DOHH2 (cell line): ENCODE data around the gene CEL.

ENCODE experiments used
- H3F3A ChIP-seq: fragments of 200-600 bp; sonication (generic), shearing (Covaris generic); 2 replicates; pipeline ENCODE4 v1.6.0; 2016; ENCODE audit warnings: antibody characterized with exemption, mild to moderate bottlenecking; ENCODE audit not compliant: control insufficient read depth, insufficient read depth
- H3K27ac ChIP-seq: fragments of 200-600 bp; sonication (generic); 2 replicates; pipeline ENCODE4 v1.5.1; 2014; ENCODE audit warnings: low read depth, mild to moderate bottlenecking, low read length, moderate library complexity
- H3K27me3 ChIP-seq: fragments of 200-600 bp; sonication (generic); 2 replicates; pipeline ENCODE4 v1.6.1; 2014; ENCODE audit warnings: mild to moderate bottlenecking, low read length, mixed read lengths; ENCODE audit not compliant: control insufficient read depth
- H3K36me3 ChIP-seq: fragments of 200-600 bp; sonication (generic); 2 replicates; pipeline ENCODE4 v1.6.1; 2014; ENCODE audit warnings: mild to moderate bottlenecking, low read length, moderate library complexity, mixed read lengths; ENCODE audit not compliant: control insufficient read depth
- H3K4me1 ChIP-seq: fragments of 200-600 bp; sonication (generic); 2 replicates; pipeline ENCODE4 v1.6.1; 2014; ENCODE audit warnings: mild to moderate bottlenecking, low read length, mixed read lengths; ENCODE audit not compliant: control insufficient read depth
- H3K4me2 ChIP-seq: fragments of 200-600 bp; sonication (generic); 2 replicates; pipeline ENCODE4 v1.6.0; 2014; ENCODE audit warnings: mild to moderate bottlenecking, low read length, moderate library complexity
- H3K4me3 ChIP-seq: fragments of 200-600 bp; sonication (generic); 2 replicates; pipeline ENCODE4 v1.5.1; 2014; ENCODE audit warnings: mild to moderate bottlenecking, low read length, mixed read lengths
- H3K79me2 ChIP-seq: fragments of 200-600 bp; sonication (generic); 2 replicates; pipeline ENCODE4 v1.6.1; 2014; ENCODE audit warnings: mild to moderate bottlenecking, low read length, mixed read lengths; ENCODE audit not compliant: control insufficient read depth
- H3K9me2 ChIP-seq: fragments of 200-600 bp; sonication (generic); replicated peaks from 2 replicates; pipeline ENCODE4 v1.6.1; 2014; ENCODE audit warnings: mild to moderate bottlenecking, low read length, mixed read lengths; ENCODE audit not compliant: control insufficient read depth
- H3K9me3 ChIP-seq: fragments of 200-600 bp; sonication (generic); 2 replicates; pipeline ENCODE4 v1.6.1; 2014; ENCODE audit warnings: antibody characterized with exemption, low read length, mixed read lengths; ENCODE audit not compliant: control insufficient read depth, insufficient read depth
- H4K20me1 ChIP-seq: fragments of 200-600 bp; sonication (generic); 2 replicates; pipeline ENCODE4 v1.6.0; 2014; ENCODE audit warnings: low read depth, mild to moderate bottlenecking, antibody characterized with exemption, low read length, moderate library complexity; ENCODE audit not compliant: control insufficient read depth, insufficient read depth
- EZH2phosphoT487 ChIP-seq: fragments of 200-600 bp; sonication (generic); IDR thresholded peaks from 2 replicates; pipeline ENCODE4 v1.6.1; 2017; ENCODE audit warnings: borderline replicate concordance, mild to moderate bottlenecking, antibody characterized with exemption, low read length, moderate library complexity, mixed read lengths
- TF ChIP-seq, protein P1 (sequence below): fragments of 200-600 bp; sonication (generic); IDR thresholded peaks from one replicate; pipeline ENCODE4 v1.5.1; 2014; ENCODE audit warnings: antibody characterized with exemption, mild to moderate bottlenecking, low read depth, low read length; ENCODE audit not compliant: poor library complexity, severe bottlenecking

The CEL gene

DNA sequence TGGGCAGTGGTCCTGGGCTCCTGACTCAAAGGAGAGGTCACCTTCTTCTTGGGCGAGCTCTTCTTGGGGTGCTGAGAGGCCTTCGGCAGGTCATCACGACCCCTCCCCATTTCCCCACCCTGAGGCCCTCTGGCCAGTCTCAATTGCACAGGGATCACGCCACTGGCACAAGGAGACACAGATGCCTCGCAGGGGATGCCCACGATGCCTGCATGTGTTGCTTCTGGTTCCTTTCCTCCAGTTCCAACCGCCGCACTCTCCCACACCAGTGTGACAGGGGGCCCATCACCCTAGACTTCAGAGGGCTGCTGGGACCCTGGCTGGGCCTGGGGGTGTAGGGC is 1.3 kb downstream of the CEL start:
- no peaks in the 10 kb centered on the region for H4K20me1 ChIP-seq
- no peak overlapping the region for H3K4me2 ChIP-seq
- no peak overlapping the region for H3K4me3 ChIP-seq
- peaks cover 4% of the 10 kb centered on the region; the same call in 1 of the 2 replicates for H3K36me3 ChIP-seq
- no peak overlapping the region for H3K27ac ChIP-seq
- peaks cover 19% of the 10 kb centered on the region for H3K4me1 ChIP-seq
- no peaks in the 10 kb centered on the region for H3F3A ChIP-seq
- H3K27me3 ChIP-seq, result no peaks in the 10 kb centered on the region
- H3K9me2 ChIP-seq, result no peaks in the 10 kb centered on the region
- H3K79me2 ChIP-seq, result no peaks in the 10 kb centered on the region
- H3K9me3 ChIP-seq, result no peaks in the 10 kb centered on the region
- TF ChIP-seq, protein P1, sequence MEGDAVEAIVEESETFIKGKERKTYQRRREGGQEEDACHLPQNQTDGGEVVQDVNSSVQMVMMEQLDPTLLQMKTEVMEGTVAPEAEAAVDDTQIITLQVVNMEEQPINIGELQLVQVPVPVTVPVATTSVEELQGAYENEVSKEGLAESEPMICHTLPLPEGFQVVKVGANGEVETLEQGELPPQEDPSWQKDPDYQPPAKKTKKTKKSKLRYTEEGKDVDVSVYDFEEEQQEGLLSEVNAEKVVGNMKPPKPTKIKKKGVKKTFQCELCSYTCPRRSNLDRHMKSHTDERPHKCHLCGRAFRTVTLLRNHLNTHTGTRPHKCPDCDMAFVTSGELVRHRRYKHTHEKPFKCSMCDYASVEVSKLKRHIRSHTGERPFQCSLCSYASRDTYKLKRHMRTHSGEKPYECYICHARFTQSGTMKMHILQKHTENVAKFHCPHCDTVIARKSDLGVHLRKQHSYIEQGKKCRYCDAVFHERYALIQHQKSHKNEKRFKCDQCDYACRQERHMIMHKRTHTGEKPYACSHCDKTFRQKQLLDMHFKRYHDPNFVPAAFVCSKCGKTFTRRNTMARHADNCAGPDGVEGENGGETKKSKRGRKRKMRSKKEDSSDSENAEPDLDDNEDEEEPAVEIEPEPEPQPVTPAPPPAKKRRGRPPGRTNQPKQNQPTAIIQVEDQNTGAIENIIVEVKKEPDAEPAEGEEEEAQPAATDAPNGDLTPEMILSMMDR, result no peak
- TF ChIP-seq EZH2phosphoT487, result no peak

DNA sequence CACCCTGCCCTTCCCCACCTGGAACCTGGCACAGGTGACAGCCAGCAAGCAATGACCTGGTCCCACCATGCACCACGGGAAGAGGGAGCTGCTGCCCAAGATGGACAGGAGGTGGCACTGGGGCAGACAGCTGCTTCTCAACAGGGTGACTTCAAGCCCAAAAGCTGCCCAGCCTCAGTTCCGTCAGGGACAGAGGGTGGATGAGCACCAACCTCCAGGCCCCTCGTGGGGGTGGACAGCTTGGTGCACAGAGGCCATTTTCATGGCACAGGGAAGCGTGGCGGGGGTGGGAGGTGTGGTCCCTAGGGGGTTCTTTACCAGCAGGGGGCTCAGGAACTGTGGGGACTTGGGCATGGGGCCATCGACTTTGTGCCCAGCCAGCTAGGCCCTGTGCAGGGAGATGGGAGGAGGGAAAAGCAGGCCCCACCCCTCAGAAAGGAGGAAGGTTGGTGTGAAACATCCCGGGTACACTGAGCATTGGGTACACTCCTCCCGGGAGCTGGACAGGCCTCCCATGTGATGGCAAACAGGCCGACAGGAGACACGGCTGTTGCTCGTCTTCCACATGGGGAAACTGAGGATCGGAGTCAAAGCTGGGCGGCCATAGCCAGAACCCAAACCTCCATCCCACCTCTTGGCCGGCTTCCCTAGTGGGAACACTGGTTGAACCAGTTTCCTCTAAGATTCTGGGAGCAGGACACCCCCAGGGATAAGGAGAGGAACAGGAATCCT is 1.9 kb downstream of the CEL start:
- Histone ChIP-seq H3K4me2 (no peak overlapping the region), H3K36me3 (no peaks in the 10 kb centered on the region), H3F3A (no peaks in the 10 kb centered on the region), H3K27me3 (no peaks in the 10 kb centered on the region), H3K27ac (no peak overlapping the region), H3K4me3 (no peak overlapping the region), H3K79me2 (no peaks in the 10 kb centered on the region), H3K9me3 (no peaks in the 10 kb centered on the region), H3K4me1 (peaks cover 18% of the 10 kb centered on the region), H4K20me1 (no peaks in the 10 kb centered on the region), H3K9me2 (no peaks in the 10 kb centered on the region)
- no peak for TF ChIP-seq EZH2phosphoT487
- TF ChIP-seq, protein P1, result no peak

DNA sequence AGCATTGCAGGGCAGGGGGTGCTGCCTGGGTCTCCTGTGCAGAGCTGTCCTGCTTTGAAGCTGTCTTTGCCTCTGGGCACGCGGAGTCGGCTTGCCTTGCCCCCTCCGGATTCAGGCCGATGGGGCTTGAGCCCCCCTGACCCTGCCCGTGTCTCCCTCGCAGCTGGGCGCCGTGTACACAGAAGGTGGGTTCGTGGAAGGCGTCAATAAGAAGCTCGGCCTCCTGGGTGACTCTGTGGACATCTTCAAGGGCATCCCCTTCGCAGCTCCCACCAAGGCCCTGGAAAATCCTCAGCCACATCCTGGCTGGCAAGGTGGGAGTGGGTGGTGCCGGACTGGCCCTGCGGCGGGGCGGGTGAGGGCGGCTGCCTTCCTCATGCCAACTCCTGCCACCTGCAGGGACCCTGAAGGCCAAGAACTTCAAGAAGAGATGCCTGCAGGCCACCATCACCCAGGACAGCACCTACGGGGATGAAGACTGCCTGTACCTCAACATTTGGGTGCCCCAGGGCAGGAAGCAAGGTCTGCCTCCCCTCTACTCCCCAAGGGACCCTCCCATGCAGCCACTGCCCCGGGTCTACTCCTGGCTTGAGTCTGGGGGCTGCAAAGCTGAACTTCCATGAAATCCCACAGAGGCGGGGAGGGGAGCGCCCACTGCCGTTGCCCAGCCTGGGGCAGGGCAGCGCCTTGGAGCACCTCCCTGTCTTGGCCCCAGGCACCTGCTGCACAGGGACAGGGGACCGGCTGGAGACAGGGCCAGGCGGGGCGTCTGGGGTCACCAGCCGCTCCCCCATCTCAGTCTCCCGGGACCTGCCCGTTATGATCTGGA is 2.7 kb downstream of the CEL start:
- Histone ChIP-seq H4K20me1 (no peaks in the 10 kb centered on the region), H3K79me2 (no peaks in the 10 kb centered on the region), H3F3A (no peaks in the 10 kb centered on the region), H3K27ac (no peak overlapping the region), H3K9me2 (no peaks in the 10 kb centered on the region), H3K4me1 (peaks cover 10% of the 10 kb centered on the region), H3K4me2 (no peak overlapping the region), H3K9me3 (no peaks in the 10 kb centered on the region), H3K27me3 (no peaks in the 10 kb centered on the region), H3K36me3 (no peaks in the 10 kb centered on the region), H3K4me3 (no peak overlapping the region)
- TF ChIP-seq, protein P1, result no peak
- no peak for TF ChIP-seq EZH2phosphoT487
